HG02571 (cell line): ENCODE results near the gene WDR64.
A peak's percentile ranks its signal among the peaks of the same experiment; 100 is the strongest.
"Not testable (repeated sequence)": the region's sequence is repeated elsewhere in the genome, so short reads cannot be mapped to it uniquely, and the experiment has no call there.

Experiments
- ATAC-seq: cut with Tn5 transposase; IDR thresholded peaks from one replicate; pipeline ENCODE4 v1.9.1; 2021; ENCODE audit warnings: mild to moderate bottlenecking, moderate library complexity; ENCODE audit not compliant: unreplicated experiment

WDR64 gene

GRCh38 chr1:241782396-241782795 is 130.3 kb downstream of the WDR64 start:
- no peak for ATAC-seq

GRCh38 chr1:241787691-241788090 is 135.6 kb downstream of the WDR64 start:
- no peak for ATAC-seq

- no peak for ATAC-seq
These were observed 137.0 kb downstream of the WDR64 start for GRCh38 chr1:241789061-241789460.

- no peak for ATAC-seq
These were observed 147.3 kb downstream of the WDR64 start for GRCh38 chr1:241799416-241799815.

- ATAC-seq: no peak
These were observed 148.6 kb downstream of the WDR64 start for GRCh38 chr1:241800640-241801039.

GRCh38 chr1:241802863-241803262 is 150.8 kb downstream of the WDR64 start:
- ATAC-seq: no peak

GRCh38 chr1:241804706-241805105 is 152.6 kb downstream of the WDR64 start:
- ATAC-seq: not testable (repeated sequence)

- ATAC-seq: no peak
These were observed 156.2 kb downstream of the WDR64 start for GRCh38 chr1:241808265-241808664.

GRCh38 chr1:241810769-241811405 is 158.8 kb downstream of the WDR64 start:
- peak; percentile 43 for ATAC-seq

- ATAC-seq: no peak
These were observed 161.8 kb downstream of the WDR64 start for GRCh38 chr1:241813768-241814320.

GRCh38 chr1:241816008-241816407 is 163.9 kb downstream of the WDR64 start:
- ATAC-seq: no peak

- ATAC-seq: no peak
These were observed 165.3 kb downstream of the WDR64 start for GRCh38 chr1:241817331-241817792.

GRCh38 chr1:241817956-241818612 is 166.0 kb downstream of the WDR64 start:
- no peak for ATAC-seq

GRCh38 chr1:241819340-241819866 is 167.3 kb downstream of the WDR64 start:
- ATAC-seq: no peak

GRCh38 chr1:241821363-241821762 is 169.3 kb downstream of the WDR64 start:
- ATAC-seq: no peak

- no peak for ATAC-seq
These were observed 170.8 kb downstream of the WDR64 start for GRCh38 chr1:241822846-241823245.

- ATAC-seq: no peak
These were observed 171.8 kb downstream of the WDR64 start for GRCh38 chr1:241823925-241824324.

- ATAC-seq: no peak
These were observed 173.5 kb downstream of the WDR64 start for GRCh38 chr1:241825581-241825980.

- ATAC-seq: not testable (repeated sequence)
These were observed 174.5 kb downstream of the WDR64 start for GRCh38 chr1:241826613-241827012.

- ATAC-seq: no peak
These were observed 175.2 kb downstream of the WDR64 start for GRCh38 chr1:241827264-241827663.

- ATAC-seq: no peak
These were observed 176.5 kb downstream of the WDR64 start for GRCh38 chr1:241828463-241829021.

- ATAC-seq: no peak
These were observed 177.4 kb downstream of the WDR64 start for GRCh38 chr1:241829468-241829867.
